HG02938 (cell line): Measurements from ENCODE around the gene IGF2R.

Experiments
- ATAC-seq: cut with Tn5 transposase; IDR thresholded peaks from one replicate; pipeline ENCODE4 v1.9.1; 2021; ENCODE audit warnings: mild to moderate bottlenecking, moderate library complexity; ENCODE audit not compliant: unreplicated experiment

Gene IGF2R

DNA sequence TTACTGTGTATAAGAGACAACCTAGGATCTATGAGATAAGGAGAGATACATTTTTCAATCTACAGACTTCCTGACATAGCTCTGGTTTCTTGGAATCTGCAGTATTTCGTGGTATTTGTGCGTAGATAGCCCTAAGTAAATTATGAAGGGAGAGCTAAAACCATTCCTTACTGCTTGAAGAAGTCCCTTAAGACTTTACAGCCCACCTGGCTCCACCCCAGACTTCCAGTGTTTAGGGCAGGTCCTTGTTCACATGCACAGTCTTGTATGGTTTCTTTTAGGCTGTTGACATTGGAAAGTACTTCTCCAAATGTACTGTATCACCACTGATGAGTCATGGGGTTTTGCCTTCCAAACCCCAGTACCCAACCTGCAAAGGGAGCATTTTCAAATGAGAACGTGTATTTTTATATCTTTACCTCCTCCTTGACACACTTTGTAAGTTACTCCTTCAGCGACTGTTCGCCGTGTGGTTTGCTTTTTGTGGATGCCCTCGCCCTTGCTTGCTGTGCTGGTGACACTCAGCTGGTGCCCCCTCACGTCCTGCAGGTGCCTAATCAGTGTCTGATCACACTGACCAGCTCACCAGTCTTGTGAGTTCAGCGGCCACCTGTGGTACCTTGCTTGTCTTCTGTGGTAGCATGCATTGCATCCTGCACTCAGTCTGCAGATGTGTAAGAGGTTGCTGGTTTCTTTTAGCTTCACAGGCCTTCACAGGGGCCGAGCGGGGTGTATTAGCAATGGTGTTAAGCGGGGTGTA, 73.3 kb downstream of the IGF2R start:
- no peak for ATAC-seq

DNA sequence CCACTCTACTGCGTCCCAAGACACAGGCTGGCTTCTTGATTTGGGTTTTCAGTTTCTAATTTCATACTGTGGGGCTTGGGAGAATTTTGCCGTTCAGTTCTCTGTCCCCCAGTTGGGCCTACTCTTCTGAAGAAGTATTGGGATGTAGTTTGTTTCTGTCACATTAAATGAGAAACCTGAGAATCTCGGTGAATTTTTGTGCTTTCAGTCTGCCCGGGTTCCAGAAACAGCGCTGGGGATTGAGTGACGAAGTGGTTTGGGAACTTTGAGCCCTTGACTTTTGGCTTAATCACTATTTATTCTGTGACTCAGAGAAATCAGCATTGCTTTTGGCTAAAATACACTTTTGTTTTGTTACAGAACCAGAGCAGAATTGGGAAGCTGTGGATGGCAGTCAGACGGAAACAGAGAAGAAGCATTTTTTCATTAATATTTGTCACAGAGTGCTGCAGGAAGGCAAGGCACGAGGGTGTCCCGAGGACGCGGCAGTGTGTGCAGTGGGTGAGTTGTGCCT, 74.0 kb downstream of the IGF2R start:
- no peak for ATAC-seq

DNA sequence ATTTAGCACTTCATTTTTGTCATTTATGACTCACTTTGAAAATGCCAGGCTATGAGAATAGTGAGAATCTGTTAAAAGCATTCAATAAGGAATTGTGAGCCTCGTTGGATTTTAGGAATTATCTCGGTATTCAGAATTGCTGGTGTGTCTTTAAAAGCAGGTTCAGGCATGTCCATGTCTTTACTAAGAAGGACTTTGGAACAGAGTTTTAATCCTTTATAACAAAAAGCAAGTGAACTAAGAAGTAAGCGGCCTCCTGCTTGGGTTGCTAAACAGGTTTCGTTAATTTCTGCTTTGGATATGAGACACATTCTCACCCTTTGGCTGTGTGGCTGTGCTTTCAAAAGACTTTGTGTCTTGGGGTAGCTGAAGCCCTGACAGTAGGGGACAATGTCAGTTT, 74.9 kb downstream of the IGF2R start:
- no peak for ATAC-seq

DNA sequence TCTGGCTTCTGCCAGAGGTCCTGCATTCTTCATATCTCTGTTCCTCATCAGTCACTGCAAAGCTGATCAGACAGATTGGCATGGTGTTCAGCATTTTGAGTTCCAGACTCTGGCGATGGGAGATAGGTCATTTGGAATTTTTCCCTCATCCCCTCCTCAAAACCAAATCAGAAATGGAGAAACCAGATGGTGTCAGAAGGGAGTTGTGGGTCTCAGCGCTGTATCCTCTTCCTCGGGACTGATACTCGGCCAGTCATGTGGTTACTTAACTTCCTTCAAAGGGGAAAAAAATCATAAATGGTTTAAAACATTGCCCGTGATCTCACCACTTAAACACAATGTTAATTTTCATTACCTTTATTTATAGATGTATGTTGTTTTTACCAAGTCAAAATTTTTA, 75.8 kb downstream of the IGF2R start:
- ATAC-seq, result no peak

DNA sequence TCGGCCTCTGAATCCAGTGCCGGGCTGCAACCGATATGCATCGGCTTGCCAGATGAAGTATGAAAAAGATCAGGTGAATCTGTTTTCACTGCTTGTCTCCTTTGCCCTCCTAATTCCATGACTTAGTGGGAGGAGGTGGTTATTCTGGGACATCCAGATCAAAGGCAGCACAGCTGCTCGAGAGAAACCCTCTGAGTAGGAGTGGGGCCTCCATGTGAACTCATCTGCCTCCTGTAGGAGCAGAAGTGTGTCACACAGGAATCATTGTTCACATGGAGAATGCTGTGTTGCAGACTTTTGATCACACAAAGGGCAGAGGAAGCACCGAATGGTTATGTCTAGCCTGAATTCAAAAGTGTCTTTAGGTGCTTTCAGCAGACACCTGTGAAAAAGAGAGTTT, 79.6 kb downstream of the IGF2R start:
- no peak for ATAC-seq

DNA sequence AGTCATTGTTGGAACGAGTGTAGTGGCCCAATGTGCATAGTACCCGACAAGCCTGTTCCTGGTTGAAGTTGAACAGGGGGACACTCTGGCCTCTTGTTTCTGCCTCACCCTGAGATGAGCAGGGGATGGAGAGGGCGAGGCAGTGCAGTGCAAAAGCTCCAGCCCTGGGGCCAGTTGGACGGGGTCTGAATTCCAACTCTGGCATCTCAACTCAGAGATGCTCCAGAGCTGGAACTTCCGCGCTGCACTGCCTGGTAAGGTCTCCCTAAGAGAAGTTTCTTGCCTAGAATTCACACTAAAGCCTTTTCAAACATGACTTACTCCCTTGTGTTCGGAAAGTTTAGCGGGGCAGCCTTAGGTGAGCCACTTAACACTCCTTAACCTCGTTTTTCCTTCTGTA, 80.5 kb downstream of the IGF2R start:
- ATAC-seq, result no peak

DNA sequence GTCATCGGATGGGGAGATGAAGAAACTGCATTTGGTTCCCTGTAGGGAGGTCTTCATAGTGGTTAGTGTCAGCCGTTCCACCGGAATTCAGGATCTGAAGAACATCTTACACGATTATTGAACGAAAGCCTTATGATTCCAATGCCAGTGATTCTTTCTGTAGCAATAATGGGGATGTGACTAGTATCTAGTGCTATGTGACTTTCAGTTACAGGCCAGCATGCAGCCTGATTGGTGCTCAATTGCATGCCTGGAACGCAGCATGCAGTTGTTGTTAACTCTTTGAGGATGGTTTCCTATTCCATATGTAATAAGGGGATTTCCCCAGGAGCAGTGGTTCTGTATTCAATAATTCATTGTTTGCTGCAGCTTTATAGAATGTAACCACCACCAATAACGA, 81.1 kb downstream of the IGF2R start:
- no peak for ATAC-seq

DNA sequence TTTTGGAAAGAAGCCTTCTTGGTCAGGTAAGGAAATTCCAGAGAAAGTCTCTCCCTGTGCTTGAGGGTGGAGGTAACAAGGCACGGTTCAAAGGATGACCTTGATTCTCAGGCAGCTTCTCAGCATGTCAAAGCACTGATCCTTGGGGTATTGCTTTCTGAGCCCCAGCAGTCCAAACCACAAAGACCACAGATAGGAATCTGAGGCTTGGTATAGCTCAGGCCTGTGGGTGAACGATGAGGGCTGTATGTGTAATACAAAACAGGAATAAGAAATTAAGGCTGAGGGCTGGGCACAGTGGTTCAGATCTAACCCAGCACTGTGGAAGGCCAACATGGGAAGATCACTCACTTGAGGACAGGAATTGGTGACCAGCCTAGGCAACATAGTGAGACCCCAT, 82.5 kb downstream of the IGF2R start:
- ATAC-seq, result no peak

DNA sequence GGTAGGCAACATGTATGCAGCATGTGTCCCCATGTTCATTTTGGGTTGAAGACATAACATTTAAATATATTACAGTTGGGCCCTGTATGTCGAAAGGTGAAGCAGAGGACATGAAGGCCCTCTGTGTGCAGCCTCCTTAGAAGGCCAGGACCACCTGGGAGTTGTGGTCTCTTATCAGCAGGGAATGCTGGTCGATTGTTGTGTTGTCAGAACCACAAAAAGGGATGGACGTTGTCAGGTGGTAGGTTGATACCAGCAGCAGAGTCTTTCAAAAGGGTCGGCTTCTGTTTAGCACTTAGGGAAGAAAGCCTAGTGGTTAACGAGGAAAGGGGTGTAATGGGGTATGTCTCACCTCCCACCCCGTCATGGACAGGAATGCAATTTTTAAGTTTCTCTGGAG, 85.4 kb downstream of the IGF2R start:
- no peak for ATAC-seq

DNA sequence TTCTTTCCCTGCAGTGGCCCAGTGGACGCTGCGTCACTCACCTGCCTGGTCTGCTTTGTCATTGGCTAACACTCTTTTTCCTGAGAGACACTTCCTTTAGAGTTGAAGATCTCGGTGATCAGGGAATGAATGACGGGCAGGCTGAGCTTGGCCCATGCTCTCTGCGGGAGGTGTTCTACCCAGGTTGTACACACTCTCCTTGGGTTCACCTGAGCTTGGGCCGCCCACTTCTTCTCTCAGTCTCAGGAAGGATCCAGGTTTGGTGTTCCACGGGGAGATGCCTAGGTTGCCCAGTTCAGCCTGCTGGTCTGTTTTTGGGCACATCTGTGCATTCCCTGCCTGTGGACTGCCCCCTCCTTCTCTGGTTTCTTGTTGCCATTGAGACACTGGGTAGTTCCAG, 86.0 kb downstream of the IGF2R start:
- ATAC-seq, result no peak

DNA sequence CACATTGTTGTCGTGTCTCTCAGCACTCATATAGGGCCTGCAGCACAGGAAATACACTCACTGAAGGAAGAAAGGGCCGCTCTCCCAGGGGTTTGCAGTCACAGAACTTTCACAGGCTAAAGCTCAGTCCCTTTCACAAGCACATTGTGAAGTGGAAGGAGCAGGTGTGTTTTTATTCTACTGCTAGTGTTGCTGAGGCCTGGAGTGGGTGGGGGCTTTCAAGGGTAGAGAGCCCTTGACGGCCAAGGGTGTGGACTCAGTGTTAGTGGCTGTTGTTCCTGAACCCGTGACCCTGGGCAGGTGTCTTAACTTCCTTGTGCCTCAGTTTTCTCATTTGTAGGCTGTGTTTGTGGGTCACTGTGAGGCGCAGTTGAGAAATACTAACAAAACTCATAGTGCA, 86.5 kb downstream of the IGF2R start:
- ATAC-seq, result no peak

DNA sequence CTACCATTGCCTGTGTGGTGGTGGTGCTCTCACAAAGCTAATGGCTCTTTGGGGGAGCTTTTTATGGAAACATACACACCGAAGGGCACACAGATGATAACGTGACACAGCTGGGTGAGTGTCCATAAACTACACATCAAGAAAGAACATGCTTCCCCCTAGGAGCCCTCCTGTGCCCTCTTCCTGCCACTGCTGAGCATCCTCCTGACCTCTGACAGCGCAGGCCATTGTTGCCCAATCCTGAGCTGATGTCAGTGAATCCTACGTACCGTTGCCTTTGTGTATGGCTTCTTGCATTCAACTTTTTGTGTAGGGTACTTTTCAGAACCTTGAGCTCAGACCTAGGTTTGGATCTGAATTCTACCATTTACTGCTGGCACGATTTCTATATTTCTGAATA, 86.9 kb downstream of the IGF2R start:
- no peak for ATAC-seq

DNA sequence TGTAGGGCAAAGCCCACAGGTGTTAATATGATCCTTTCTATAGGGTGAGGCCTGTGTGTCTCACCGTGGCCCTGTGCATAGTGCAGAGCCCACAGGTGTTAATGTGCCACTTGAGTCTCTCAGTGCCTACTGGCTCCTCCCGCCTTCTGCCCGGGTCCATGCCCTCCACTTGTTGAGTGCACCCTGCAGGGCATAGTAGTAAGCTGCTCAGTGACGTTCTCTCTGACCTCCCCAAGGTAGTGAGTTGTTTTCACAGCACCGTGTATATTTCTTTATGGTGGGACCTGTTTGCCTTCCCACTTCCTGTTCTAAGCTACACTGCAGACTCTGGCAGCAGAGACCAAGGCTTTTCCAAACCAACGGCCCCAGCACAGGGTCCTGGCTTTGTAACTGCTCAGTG, 88.2 kb downstream of the IGF2R start:
- ATAC-seq, result no peak

DNA sequence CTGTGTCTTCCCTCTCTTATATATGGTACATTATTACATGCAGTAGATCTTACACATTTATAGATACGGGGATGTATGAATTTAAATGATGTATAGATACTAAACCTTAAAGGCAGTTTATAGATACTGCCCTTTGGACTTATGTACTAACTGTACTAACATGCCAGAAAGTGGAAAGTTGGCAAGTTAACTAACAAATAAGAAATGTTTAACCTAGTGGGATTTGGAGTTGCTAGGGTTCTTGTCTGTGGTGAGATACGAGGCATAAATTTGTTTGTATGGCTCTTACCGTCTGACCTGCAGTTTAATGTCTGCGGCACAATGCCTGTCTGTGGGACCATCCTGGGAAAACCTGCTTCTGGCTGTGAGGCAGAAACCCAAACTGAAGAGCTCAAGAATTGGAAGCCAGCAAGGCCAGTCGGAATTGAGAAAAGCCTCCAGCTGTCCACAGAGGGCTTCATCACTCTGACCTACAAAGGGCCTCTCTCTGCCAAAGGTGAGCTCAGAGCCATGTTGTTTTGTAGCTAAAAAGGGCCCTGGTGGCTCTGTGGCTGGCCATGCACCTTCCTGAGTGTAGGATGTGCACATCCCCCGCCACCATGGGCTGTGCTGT, 89.8 kb downstream of the IGF2R start:
- ATAC-seq, result no peak

DNA sequence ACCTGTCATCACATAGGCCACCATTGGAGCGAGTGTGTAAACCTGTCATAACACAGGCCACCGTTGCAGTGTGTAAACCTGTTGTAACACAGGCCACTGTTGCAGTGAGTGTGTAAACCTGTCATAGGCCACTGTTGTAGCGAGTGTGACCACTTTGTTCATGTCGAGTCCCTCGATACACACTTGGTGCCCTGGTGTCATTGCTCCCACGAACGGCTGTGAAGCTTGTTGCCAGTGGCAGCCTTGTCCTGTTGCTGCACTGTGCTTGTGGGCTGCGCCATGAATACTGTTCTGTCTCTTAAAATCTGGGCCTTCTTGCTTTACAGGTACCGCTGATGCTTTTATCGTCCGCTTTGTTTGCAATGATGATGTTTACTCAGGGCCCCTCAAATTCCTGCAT, 91.3 kb downstream of the IGF2R start:
- no peak for ATAC-seq

DNA sequence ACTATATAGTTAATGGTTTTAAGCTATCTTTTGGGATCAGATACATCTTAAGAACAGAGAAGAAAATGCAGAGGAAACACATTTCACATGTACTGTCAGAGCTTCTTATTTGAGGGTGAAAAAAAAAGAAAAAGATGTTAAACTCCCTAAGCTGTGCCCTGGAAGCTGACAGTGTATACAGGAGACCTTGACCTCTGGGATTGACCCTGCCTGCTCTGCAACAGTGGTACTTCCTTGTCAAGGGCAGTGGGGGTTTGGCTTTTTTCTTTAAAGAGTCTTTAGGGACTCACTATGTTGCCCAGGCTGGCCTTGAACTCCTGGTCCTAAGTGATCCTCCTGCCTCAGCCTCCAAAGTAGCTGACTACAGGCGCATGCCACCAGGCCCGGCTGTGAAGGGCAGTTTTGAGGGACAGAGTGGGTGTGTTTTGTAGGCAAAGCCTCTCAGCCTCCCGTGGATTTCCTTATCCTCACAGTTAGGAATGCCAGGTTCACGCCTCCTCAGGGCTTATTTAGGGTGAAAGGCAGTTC, 92.1 kb downstream of the IGF2R start:
- no peak for ATAC-seq

DNA sequence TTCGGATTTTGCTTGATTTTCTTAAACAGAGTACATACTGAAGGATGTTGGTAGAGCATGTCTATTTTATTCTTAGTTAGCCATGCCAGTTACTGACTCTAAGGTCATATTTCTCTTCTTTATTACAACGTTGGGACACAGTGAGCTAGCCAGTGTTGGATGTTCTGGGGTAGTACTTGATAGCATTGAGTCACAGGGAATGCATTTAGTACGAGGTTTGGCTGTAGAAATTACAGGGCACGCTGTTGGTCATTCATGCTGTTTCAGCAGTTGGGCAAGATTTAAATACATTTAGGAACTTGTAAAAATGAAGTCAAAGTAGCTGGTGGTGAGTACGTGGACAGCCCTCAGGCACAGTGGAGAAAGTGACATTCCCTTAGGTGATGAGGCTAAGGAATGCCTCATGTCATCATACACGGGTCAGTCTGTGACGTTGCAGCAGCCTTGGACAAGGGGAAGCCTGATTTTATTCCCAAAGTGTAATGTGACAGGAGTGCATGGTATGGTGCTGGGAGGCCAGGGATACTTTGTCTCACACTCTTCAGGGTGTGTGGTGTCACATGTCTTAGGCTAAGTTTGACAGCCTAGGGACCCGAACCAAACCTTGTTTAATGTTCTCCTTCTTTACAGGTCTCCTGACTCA, 95.0 kb downstream of the IGF2R start:
- no peak for ATAC-seq

DNA sequence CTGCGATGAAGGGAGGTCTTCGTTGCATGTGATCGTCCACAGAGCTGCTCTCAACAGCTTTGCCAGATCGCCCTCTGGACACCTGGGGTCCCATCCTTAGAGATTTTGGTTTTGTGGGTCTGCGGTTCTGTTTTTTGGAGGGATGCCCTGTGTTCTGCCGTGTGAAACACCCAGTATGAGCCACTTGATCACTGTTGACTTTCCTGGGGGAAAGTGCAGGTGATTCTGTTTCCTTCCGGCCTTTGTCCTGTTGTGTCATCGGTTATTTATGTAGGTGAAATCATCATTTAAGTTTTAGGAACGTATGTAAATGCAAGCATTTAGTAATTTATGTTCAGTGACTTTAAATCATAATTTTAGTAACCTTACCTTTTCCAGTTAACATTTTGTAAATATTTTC, 96.3 kb downstream of the IGF2R start:
- ATAC-seq, result no peak

DNA sequence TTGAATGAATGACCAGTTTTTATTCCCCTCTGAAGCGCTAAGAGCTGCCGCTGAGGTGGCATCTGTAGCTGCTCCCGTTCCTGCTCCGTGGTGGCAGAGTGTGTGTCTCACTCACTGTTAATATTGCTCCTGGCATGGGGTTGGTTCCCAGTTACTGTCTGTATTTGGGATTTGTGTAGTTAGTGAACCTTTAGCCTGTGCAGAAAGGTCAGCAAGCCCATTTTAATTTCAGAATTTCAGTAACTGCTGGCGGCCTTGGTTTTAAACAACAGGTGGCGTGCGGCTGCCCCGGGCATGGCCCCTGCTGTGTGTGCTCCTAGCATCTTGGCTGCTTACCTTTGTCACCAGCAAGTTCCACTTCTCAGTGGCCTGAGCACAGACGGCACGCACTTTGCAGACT, 98.7 kb downstream of the IGF2R start:
- no peak for ATAC-seq

DNA sequence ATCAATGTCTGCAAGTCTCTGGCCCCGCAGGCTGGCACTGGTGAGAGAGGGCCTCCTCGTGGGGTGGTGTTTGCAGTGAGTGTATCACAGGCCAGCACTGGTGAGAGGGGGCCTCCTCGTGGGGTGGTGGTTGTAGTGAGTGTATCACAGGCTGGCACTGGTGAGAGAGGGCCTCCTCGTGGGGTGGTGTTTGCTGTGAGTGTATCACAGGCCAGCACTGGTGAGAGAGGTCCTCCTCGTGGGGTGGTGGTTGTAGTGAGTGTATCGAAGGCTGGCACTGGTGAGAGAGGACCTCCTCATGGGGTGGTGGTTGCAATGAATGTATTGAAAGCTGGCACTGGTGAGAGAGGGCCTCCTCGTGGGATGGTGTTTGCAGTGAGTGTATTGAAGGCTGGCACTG, 99.5 kb downstream of the IGF2R start:
- no peak for ATAC-seq

DNA sequence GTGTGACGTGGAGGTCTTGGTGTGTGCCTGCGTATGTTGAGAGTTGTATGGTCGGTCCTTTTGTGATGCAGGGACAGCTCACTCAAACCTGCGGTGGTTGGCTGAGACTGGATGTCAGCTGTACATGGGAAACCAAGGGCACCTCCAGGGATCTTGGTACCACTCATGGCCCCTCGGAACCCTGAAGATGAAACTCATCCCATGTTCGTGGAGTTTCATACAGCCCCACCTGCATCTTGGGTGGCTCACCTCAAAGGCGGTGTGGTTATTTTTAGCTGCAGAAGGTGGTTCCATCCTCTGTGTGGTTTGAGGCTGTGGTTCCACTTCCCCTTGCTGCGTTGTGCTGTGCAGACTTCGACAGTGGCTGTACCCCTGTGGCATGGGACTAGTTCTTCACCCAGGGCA, 100.2 kb downstream of the IGF2R start:
- ATAC-seq, result peak; percentile 86

DNA sequence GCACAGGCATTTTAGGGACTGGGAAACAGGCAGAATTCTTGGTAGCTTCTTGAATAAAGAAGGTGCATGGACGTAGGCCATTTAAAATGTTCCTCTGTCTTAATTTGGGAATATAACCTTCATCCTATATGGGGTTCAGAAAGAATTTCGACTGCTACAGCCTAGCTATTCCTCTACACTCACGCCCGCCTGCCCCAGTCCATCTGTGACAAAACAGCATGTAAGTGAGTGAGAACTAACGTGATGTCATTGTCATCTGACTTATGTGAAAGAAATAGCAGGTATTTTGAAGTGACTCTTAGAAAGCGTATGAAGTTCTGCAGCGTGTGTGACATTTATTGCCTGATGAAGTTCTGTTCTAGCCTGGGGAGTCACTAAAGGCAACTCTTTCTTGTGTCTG, 100.6 kb downstream of the IGF2R start:
- peak; percentile 19 for ATAC-seq
